GM12878 (cell line): ENCODE measurements around the gene CCDC85A. TPM values are rescaled to one million over a fixed set of nuclear protein-coding genes. Genes with fewer than 3 reads are reported as not detected.

Source experiments
- ATAC-seq: fragments of 200-7000 bp; cut with Tn5 transposase; 3 replicates; pipeline ENCODE4 v1.9.1; 2020; ENCODE audit warnings: mild to moderate bottlenecking, moderate library complexity
- BruUV-seq: library from RNA; stranded (reverse); fragments of 400-500 nt; replicated peaks from 2 replicates; lab custom pipeline; 2021; lab: Mats Ljungman, UMichigan
- CTCF ChIA-PET: fragments of 300-600 bp; sonication (Branson Sonifier 250); formaldehyde crosslinking; extraction: SDS; loops from one replicate; lab custom pipeline; 2021; ENCODE audit warnings: inconsistent platforms; lab: Yijun Ruan, JAX
- POLR2A ChIA-PET: fragments of 350-600 bp; formaldehyde crosslinking; extraction: SDS; loops from one replicate; lab custom pipeline; 2021; ENCODE audit warnings: inconsistent platforms; lab: Charles Lee
- RAD21 ChIA-PET: fragments of 300-600 bp; sonication (Branson Sonifier 250); formaldehyde crosslinking; loops from one replicate; lab custom pipeline; 2023; ENCODE audit warnings: antibody characterized with exemption; ENCODE audit not compliant: unreplicated experiment; lab: Charles Lee
- SMC1A ChIA-PET: fragments of 300-600 bp; sonication (Branson Sonifier 250); formaldehyde crosslinking; loops from one replicate; lab custom pipeline; 2023; ENCODE audit not compliant: unreplicated experiment, uncharacterized antibody; lab: Charles Lee
- DNase-seq: peaks from one replicate; pipeline ENCODE4 v3.0.0-alpha.2; 2011; ENCODE audit warnings: low read depth, low spot score
- FAIRE-seq: peaks from 3 replicates; lab custom pipeline; 2011; peaks lifted over from hg19 to GRCh38; lab: Jason Lieb, UNC
- H2AFZ ChIP-seq: 2 replicates; pipeline ENCODE4 v1.6.0; 2011; ENCODE audit warnings: low read depth, low read length, control low read depth; ENCODE audit not compliant: control insufficient read depth
- H3K27ac ChIP-seq: 2 replicates; pipeline ENCODE4 v1.5.1; 2011; ENCODE audit warnings: control low read depth; ENCODE audit not compliant: control insufficient read depth, insufficient read depth
- H3K27me3 ChIP-seq, 2 experiments: replicated peaks in 1 of 2; 2 replicates each; pipeline versions ENCODE4 v1.6.0 to v1.6.1; 2011; ENCODE audit warnings: low read length in 1 of 2; ENCODE audit not compliant: control insufficient read depth in 2 of 2, insufficient read depth in 2 of 2
- H3K36me3 ChIP-seq, 2 experiments: 2 replicates each; pipeline ENCODE4 v1.5.1; 2011; ENCODE audit warnings: low read length in 1 of 2; ENCODE audit not compliant: control insufficient read depth in 2 of 2, insufficient read depth in 2 of 2
- H3K4me1 ChIP-seq: 2 replicates; pipeline ENCODE4 v1.6.1; 2011; ENCODE audit warnings: mild to moderate bottlenecking, low read length, moderate library complexity, mixed read lengths; ENCODE audit not compliant: control insufficient read depth, insufficient read depth
- H3K4me2 ChIP-seq: 2 replicates; pipeline ENCODE4 v1.6.0; 2011; ENCODE audit warnings: control low read depth; ENCODE audit not compliant: control insufficient read depth, insufficient read depth
- H3K4me3 ChIP-seq: fragments of 200-600 bp; sonication (generic); 2 replicates; pipeline ENCODE4 v1.5.1; 2016
- H3K79me2 ChIP-seq: 2 replicates; pipeline ENCODE4 v1.6.0; 2011; ENCODE audit warnings: low read length; ENCODE audit not compliant: control insufficient read depth, insufficient read depth
- H3K9ac ChIP-seq: 2 replicates; pipeline ENCODE4 v1.8.0; 2011; ENCODE audit warnings: low read length, control low read depth, mixed read lengths; ENCODE audit not compliant: control insufficient read depth, insufficient read depth
- H3K9me3 ChIP-seq: replicated peaks from 3 replicates; pipeline ENCODE4 v1.5.1; 2011; ENCODE audit warnings: mild to moderate bottlenecking, low read length; ENCODE audit not compliant: control insufficient read depth, insufficient read depth
- H4K20me1 ChIP-seq: 2 replicates; pipeline ENCODE4 v1.6.0; 2011; ENCODE audit not compliant: control insufficient read depth, insufficient read depth
- CHD2 ChIP-seq: IDR thresholded peaks from 2 replicates; pipeline ENCODE4 v1.6.1; 2011; ENCODE audit warnings: low read depth, low read length, improper control_type of control experiment, borderline replicate concordance
- IRF4 ChIP-seq: IDR thresholded peaks from 2 replicates; pipeline ENCODE4 v1.6.1; 2011; ENCODE audit warnings: low read depth, low read length
- JUND ChIP-seq: IDR thresholded peaks from 2 replicates; pipeline ENCODE4 v1.6.1; 2012; ENCODE audit warnings: low read depth, mild to moderate bottlenecking, low read length, improper control_type of control experiment, moderate library complexity
- KDM1A ChIP-seq: fragments of 200-600 bp; sonication (generic); IDR thresholded peaks from 2 replicates; pipeline ENCODE4 v1.6.1; 2016; ENCODE audit warnings: borderline replicate concordance
- KLF5 ChIP-seq: fragments of 450-650 bp; IDR thresholded peaks from 2 replicates; pipeline ENCODE4 v1.6.1; 2014; ENCODE audit warnings: mild to moderate bottlenecking; ENCODE audit not compliant: partially characterized antibody
- MLLT1 ChIP-seq: fragments of 450-650 bp; IDR thresholded peaks from 2 replicates; pipeline ENCODE4 v1.6.1; 2016; ENCODE audit warnings: mild to moderate bottlenecking
- NRF1 ChIP-seq: conservative IDR thresholded peaks from 2 replicates; pipeline ENCODE4 v1.6.1; 2011; ENCODE audit warnings: mild to moderate bottlenecking, low read depth, low read length, improper control_type of control experiment
- PRDM15 ChIP-seq: fragments of 450-650 bp; formaldehyde crosslinking; IDR thresholded peaks from 2 replicates; pipeline ENCODE4 v1.4.0; 2020; ENCODE audit warnings: mild to moderate bottlenecking, moderate library complexity
- SUPT20H ChIP-seq: IDR thresholded peaks from 2 replicates; pipeline ENCODE4 v1.6.1; 2011; ENCODE audit warnings: low read depth, mild to moderate bottlenecking, low read length, moderate library complexity, borderline replicate concordance; ENCODE audit not compliant: control insufficient read depth
- TCF3 ChIP-seq: IDR thresholded peaks from 2 replicates; pipeline ENCODE4 v1.6.1; 2012; ENCODE audit warnings: low read depth, mild to moderate bottlenecking, low read length, borderline replicate concordance; ENCODE audit not compliant: insufficient read depth
- WGBS: methylation state at CpG from one replicate; pipeline ENCODE4 v1.1.6; 2016; ENCODE audit warnings: low lambda C conversion rate; ENCODE audit not compliant: insufficient replicate concordance, insufficient coverage; ENCODE audit errors: missing lambda C conversion rate; 5-methylcytosine and 5-hydroxymethylcytosine counted together
- in situ Hi-C: fragments of 300-500 bp; cut with MboI; formaldehyde crosslinking; loops from 9 replicates; pipeline ENCODE4 v1.14.3; 2018; ENCODE audit warnings: mixed read lengths
- intact Hi-C: fragments of 100-400 bp; cut with micrococcal nuclease; formaldehyde crosslinking; loops from one replicate; pipeline ENCODE4 v1.14.2; 2022; ENCODE audit not compliant: unreplicated experiment
- polyA plus RNA-seq, 11 experiments: library from polyadenylated mRNA; depleted of rRNA in 4 of 11; unstranded in 6 of 11; stranded (reverse) in 5 of 11; fragments of >200 nt; fragmentation: Nextera tagmentation in 4 of 11; fragmentation: Illumina TruSeq in 1 of 11; extraction: Ambion mirVana in 4 of 11; extraction: Trizol in 1 of 11; gene quantifications; 1 replicate in 1 of 11; 2 replicates in 10 of 11; pipeline versions ENCODE4 v1.2.1 to v1.2.3, GENCODE V29; 2011 to 2016; ENCODE audit warnings: inconsistent platforms in 2 of 11, missing spikeins in 2 of 11, low read depth in 1 of 11
- total RNA-seq, 4 experiments: library from RNA; depleted of rRNA in 3 of 4; stranded (reverse); fragments of >200 nt in 3 of 4; fragmentation: Illumina TruSeq in 1 of 4; extraction: Trizol in 1 of 4; gene quantifications; 2 replicates each; pipeline versions ENCODE4 v1.2.1 to v1.2.3, GENCODE V29; 2013 to 2021
- TF ChIP-seq, protein P1 (sequence below): fragments of 450-650 bp; IDR thresholded peaks from 2 replicates; pipeline ENCODE4 v1.6.1; 2017; ENCODE audit warnings: mild to moderate bottlenecking, moderate library complexity
- TF ChIP-seq, protein P2 (sequence below): IDR thresholded peaks from 2 replicates; pipeline ENCODE4 v1.6.1; 2011; ENCODE audit warnings: borderline replicate concordance, low read depth, mild to moderate bottlenecking, moderate library complexity, low read length; ENCODE audit not compliant: insufficient read depth, poor library complexity, severe bottlenecking

The CCDC85A gene
- total and polyA plus RNA-seq, 10 of the 15 experiments (the other 5 are each of a cell fraction or from before 2014, with no cell fraction given): 0.02 to 0.57 (median 0.04) TPM; not detected in 7

DNA sequence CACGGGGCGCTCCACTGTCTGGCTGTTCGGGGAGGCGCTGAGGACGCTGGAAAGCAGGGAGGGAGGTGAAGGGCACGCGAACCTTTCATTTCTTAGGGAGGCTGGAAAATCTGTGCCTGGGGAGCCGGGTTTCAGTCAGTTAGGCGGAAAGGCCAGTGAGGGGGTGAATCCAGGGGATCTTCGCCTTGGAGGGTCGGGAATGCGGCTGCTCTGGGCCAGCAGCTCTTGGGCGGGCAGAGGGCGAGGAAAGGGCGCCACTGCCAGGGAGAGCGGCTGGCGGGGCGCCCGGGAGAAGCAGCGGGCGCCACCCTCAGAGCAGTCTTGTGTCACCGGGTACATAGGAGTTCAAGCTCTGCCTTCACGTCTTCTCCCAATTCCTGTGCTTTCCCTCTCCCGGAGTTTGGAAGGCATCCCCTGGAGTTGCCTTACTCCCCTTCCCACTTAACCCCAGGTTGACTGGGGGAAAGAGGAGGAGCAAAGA, 1.4 kb downstream of the CCDC85A start:
- under 1% methylated on average over 15 of the region's 24 CpGs for WGBS
- FAIRE-seq (no peak), DNase-seq (no peak), ATAC-seq (no peak)
- Histone ChIP-seq H3K79me2 (no peaks in the 10 kb centered on the region), H3K9ac (no peak overlapping the region), H3K4me3 (no peak overlapping the region), H3K4me1 (no peaks in the 10 kb centered on the region), H3K36me3 (no peaks in the 10 kb centered on the region), H4K20me1 (no peaks in the 10 kb centered on the region), H3K9me3 (no peaks in the 10 kb centered on the region), H3K27me3 (peaks cover 6 to 7% of the 10 kb centered on the region in 2 experiments), H2AFZ (no peak overlapping the region), H3K4me2 (no peak overlapping the region), H3K27ac (no peak overlapping the region)
- ChIA-PET RAD21 (interaction anchor here (0.6 kb wide), 1 partner anchor 1668 kb away, joined by 3 read pairs; no protein-coding TSS in a partner anchor), POLR2A (no interaction called here), CTCF (interaction anchor here (1.5 to 2.5 kb wide), 4 partner anchors 12 to 1330 kb away, joined by 4 to 28 read pairs (median 6); no protein-coding TSS in a partner anchor), SMC1A (no interaction called here)
- intact Hi-C loops: no loop called here
- no TSS peak for BruUV-seq
- in situ Hi-C loops: loop anchor here (10.0 kb wide), 1 partner anchor 1320 kb away; no protein-coding TSS in a partner anchor
- TF ChIP-seq CHD2 (no peak), PRDM15 (CRISPR knock-in tag) (no peak), IRF4 (no peak), SUPT20H (no peak), MLLT1 (no peak), KDM1A (no peak), KLF5 (no peak), TCF3 (no peak), JUND (no peak), NRF1 (no peak)
- TF ChIP-seq, protein P1, sequence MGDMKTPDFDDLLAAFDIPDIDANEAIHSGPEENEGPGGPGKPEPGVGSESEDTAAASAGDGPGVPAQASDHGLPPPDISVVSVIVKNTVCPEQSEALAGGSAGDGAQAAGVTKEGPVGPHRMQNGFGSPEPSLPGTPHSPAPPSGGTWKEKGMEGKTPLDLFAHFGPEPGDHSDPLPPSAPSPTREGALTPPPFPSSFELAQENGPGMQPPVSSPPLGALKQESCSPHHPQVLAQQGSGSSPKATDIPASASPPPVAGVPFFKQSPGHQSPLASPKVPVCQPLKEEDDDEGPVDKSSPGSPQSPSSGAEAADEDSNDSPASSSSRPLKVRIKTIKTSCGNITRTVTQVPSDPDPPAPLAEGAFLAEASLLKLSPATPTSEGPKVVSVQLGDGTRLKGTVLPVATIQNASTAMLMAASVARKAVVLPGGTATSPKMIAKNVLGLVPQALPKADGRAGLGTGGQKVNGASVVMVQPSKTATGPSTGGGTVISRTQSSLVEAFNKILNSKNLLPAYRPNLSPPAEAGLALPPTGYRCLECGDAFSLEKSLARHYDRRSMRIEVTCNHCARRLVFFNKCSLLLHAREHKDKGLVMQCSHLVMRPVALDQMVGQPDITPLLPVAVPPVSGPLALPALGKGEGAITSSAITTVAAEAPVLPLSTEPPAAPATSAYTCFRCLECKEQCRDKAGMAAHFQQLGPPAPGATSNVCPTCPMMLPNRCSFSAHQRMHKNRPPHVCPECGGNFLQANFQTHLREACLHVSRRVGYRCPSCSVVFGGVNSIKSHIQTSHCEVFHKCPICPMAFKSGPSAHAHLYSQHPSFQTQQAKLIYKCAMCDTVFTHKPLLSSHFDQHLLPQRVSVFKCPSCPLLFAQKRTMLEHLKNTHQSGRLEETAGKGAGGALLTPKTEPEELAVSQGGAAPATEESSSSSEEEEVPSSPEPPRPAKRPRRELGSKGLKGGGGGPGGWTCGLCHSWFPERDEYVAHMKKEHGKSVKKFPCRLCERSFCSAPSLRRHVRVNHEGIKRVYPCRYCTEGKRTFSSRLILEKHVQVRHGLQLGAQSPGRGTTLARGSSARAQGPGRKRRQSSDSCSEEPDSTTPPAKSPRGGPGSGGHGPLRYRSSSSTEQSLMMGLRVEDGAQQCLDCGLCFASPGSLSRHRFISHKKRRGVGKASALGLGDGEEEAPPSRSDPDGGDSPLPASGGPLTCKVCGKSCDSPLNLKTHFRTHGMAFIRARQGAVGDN: no peak
- TF ChIP-seq, protein P2, sequence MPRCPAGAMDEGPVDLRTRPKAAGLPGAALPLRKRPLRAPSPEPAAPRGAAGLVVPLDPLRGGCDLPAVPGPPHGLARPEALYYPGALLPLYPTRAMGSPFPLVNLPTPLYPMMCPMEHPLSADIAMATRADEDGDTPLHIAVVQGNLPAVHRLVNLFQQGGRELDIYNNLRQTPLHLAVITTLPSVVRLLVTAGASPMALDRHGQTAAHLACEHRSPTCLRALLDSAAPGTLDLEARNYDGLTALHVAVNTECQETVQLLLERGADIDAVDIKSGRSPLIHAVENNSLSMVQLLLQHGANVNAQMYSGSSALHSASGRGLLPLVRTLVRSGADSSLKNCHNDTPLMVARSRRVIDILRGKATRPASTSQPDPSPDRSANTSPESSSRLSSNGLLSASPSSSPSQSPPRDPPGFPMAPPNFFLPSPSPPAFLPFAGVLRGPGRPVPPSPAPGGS: no peak
